Stimulated activated naive CD8-positive, alpha-beta T cell treated with anti-CD3 and anti-CD28 coated beads, Interleukin-15, amount 100 ng/mL, for 72 hours (primary cell): ENCODE measurements around the gene BLACAT1.
"Not testable (repeated sequence)": the region's sequence is repeated elsewhere in the genome, so short reads cannot be mapped to it uniquely, and the experiment has no call there.

ENCODE experiments used
- ATAC-seq: fragments of 150-1000 bp; cut with Tn5 transposase; 2 replicates; pipeline ENCODE4 v1.10.0; 2021; ENCODE audit warnings: mild to moderate bottlenecking, moderate library complexity
- DNase-seq, 2 donors: peaks; one replicate each; pipeline ENCODE4 v3.0.0; 2021 to 2022
- H3K27ac Mint-ChIP-seq, 2 donors: one replicate each; pipeline ENCODE4 v1.8.0; 2022; ENCODE audit warnings: mild to moderate bottlenecking in 2 of 2, mixed read lengths in 2 of 2, moderate library complexity in 2 of 2
- H3K27me3 Mint-ChIP-seq: one replicate; pipeline ENCODE4 v1.8.0; 2022; ENCODE audit warnings: mixed read lengths
- H3K4me1 Mint-ChIP-seq: one replicate; pipeline ENCODE4 v1.8.0; 2022; ENCODE audit warnings: mild to moderate bottlenecking, mixed read lengths
- H3K4me3 Mint-ChIP-seq, 2 donors: one replicate each; pipeline ENCODE4 v1.8.0; 2022; ENCODE audit warnings: mild to moderate bottlenecking in 2 of 2, mixed read lengths in 2 of 2, moderate library complexity in 1 of 2
- H3K9me3 Mint-ChIP-seq, 2 donors: one replicate each; pipeline ENCODE4 v1.8.0; 2022; ENCODE audit warnings: mixed read lengths in 2 of 2

BLACAT1 gene

DNA sequence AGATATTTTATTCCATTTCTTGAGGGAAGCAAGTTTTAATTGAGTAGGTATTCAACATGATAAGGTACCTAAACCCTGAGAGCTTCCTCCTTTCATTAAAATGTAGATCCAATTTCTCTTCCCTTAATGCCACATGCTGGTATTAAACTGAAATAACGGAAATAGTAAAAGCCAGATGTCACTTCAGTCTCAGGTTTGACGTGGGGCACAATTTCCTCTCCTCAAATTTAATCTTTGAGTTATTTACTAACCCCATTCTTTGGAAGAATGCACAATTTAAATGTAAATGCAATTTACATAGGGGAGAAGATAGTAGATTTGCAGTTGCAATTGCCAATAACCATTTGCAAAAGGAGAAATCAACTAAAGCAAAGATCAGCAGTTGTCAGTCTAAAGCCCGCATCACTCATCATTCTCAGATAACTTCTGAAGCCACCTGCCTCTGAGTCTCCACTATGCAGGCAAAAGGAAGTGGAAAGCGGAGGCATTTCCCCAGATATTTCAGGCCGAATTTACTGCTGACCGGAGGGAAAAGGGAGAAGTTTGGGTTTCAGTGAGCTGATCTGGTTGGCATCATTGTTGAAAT is 31.9 kb downstream of the BLACAT1 start:
- Mint-ChIP-seq H3K27ac (no peak overlapping the region), H3K27me3 (peaks cover 44% of the 10 kb centered on the region), H3K9me3 (no peaks in the 10 kb centered on the region), H3K4me1 (no peaks in the 10 kb centered on the region), H3K4me3 (no peak overlapping the region)
- DNase-seq, result no peak
- no peak for ATAC-seq

DNA sequence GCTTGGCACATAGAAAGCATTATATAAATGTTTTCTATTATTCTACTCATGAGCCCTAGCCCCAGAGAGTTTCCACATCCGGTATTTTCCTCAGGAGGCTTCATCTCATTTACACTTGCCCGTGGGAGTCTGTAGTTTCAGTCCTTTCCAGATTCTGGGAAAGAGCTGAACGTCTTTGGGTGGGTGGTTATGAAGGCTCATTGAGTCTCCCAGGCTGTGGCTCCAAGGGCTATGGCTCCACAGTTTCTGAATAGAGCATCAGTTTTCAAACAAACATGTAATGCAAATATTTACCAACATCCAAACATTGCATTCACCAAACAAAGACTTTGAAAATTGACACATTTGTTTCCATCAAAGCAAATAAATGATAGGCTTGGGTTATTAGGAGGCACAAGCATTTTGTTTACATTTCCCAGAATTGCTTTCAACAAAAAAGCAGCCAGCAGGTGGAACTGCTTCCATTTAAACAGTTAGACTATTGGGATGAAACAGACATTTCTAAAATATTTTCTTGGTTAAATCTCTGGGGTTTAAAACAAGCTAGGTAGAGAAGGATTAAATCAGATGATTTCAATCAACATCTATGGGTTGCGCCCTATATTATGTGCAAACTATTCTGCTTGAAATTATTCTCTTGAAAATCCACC is 32.7 kb downstream of the BLACAT1 start:
- no peaks in the 10 kb centered on the region for H3K4me1 Mint-ChIP-seq
- no peak overlapping the region for H3K27ac Mint-ChIP-seq
- H3K4me3 Mint-ChIP-seq, result no peak overlapping the region
- no peaks in the 10 kb centered on the region for H3K9me3 Mint-ChIP-seq
- no peak for DNase-seq
- ATAC-seq, result no peak
- H3K27me3 Mint-ChIP-seq, result peaks cover 44% of the 10 kb centered on the region

DNA sequence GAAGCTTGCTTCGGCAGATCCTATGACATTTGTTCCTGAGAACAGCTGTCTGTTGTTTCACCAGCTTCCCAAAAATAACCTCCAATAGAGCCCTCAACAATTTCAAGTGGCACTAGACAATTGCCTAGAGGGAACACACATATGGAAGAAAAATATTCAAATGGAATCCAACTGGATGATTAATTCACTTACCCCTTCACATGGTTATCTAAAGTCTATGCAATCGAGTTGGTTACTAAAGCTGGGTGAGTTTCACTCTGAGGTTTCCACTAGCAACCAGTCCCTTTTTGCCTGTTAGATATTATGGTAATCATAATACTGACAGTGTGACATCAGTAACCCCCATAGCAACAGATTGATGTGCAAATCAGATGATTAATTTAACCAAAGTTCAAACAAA is 34.0 kb downstream of the BLACAT1 start, which contains the start of gene LEMD1:
TSS of gene LEMD1 (minus strand) at position 259 of the 400 bp plus-strand sequence. CDS start 1,520 bp downstream, outside the sequence.
- H3K4me1 Mint-ChIP-seq, result no peaks in the 10 kb centered on the region
- H3K27me3 Mint-ChIP-seq, result peaks cover 39% of the 10 kb centered on the region
- H3K27ac Mint-ChIP-seq, result no peak within 1 kb of the TSS
- ATAC-seq, result no peak
- H3K9me3 Mint-ChIP-seq, result no peaks in the 10 kb centered on the region
- H3K4me3 Mint-ChIP-seq, result no peak within 1 kb of the TSS
- no peak for DNase-seq

DNA sequence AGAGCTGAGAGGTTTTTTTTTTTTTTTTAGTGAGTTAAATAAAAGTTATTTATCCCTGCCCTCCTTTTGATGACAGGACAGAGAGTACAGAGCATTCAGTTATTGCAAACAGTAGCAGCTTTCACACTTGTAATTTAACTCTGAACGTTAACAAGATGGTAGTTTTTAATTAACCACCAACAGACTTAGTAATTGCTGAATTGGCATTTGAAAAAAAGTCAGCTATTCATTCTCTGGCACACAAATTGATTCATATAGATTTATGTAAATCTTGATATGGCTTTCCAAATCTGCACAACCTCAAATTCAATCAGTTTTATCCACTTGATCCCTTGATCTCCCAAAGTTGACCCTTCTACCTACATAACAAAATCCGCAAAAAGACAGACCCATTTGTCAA is 34.9 kb downstream of the BLACAT1 start:
- H3K27me3 Mint-ChIP-seq, result peaks cover 32% of the 10 kb centered on the region
- DNase-seq (no peak), ATAC-seq (no peak)
- no peak overlapping the region for H3K27ac Mint-ChIP-seq
- no peaks in the 10 kb centered on the region for H3K4me1 Mint-ChIP-seq
- no peak overlapping the region for H3K4me3 Mint-ChIP-seq
- H3K9me3 Mint-ChIP-seq, result no peaks in the 10 kb centered on the region

DNA sequence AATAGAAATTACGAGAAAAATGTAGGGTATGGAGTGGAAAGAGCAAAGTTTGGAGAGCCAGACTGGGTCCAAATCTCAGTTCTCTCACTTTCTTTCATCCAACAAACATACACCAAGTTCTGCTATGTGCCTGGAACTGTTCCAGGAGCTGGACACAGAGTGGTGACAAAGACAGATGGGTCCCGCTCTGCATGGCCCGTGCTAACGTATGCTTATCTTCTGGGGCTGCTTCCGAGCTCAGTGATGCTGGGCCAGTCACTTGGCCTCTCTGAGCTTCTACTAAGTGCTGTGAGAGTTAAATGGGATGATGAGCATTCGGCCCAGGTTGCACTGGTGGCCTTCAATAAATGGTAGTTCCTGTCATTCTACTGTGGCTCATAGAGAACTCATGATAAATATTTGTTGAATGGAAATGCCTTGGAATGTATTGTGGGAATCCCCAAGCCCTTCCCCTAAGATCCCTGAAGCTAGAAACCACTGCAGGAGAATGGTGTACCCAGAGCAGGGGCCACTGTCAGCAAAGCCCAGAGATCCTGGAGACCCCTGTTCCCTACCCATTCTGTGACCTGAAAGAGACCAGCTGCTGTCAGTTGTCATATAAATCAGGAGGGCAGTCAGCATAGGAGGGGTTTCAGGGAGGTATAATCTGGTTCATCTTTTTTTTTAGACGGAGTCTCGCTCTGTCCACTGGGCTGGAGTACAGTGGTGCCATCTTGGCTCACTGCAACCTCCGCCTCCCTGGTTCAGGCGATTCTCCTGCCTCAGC is 37.8 kb downstream of the BLACAT1 start:
- no peaks in the 10 kb centered on the region for H3K9me3 Mint-ChIP-seq
- no peaks in the 10 kb centered on the region for H3K4me1 Mint-ChIP-seq
- H3K27ac Mint-ChIP-seq, result no peak overlapping the region
- no peak overlapping the region for H3K4me3 Mint-ChIP-seq
- no peak for ATAC-seq
- no peak for DNase-seq
- H3K27me3 Mint-ChIP-seq, result peaks cover 18% of the 10 kb centered on the region

DNA sequence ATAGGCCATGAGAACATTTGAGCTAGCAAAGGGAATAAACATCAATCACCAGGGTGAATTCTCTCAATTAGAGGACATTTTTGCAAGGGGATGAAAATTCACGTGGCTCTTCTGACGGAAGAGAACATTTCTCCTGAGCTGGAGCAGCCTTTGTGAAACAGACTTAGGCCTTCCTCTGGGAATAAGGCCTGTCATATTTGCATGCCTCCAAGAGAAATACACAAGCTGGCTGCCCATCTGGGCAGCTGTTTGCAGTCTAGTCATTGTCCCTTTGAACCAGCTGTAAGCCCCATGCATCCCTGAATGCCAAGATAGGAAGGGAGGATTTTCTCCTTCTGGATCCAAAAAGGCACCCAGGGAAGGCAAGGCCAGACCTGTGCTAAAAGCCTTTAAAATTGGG is 39.5 kb downstream of the BLACAT1 start:
- peaks cover 5% of the 10 kb centered on the region for H3K27me3 Mint-ChIP-seq

DNA sequence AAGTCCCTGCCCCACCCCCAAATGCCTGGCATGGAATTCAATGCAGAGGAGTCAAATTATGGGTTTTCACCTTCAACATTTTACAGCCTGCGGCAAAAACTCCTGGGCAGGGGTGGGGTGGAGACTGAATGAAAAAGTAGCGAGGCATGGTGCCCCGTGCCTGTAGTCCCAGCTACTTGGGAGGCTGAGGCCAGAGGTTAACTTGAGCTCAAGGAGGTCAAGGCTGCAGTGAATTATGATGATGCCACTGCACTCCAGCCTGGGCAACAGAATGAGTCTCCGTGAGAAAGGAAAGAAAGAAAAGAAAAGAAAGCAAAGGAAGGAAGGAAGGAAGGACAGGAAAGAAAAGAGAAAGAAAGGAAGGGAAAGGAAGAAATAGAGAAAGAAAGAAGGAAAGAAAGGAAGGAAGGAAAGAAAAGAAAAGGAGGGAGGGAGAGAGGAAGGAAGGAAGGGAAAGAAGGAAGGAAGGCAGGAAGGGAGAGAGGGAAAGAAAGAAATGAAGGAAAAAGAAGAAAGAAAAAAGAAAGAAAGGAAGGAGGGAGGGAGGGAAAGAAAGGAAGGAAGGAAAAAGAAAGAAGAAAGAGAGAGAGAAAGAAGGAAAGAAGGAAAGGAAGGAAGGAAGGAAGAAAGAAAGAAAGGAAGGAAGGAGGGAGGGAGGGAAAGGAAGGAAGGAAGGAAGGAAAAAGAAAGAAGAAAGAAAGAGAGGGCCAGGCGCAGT is 45.1 kb downstream of the BLACAT1 start:
- peaks cover 12% of the 10 kb centered on the region for H3K4me1 Mint-ChIP-seq
- H3K9me3 Mint-ChIP-seq, result no peaks in the 10 kb centered on the region
- no peak for DNase-seq
- peaks cover 8% of the 10 kb centered on the region for H3K27me3 Mint-ChIP-seq
- H3K4me3 Mint-ChIP-seq, result no peak overlapping the region
- no peak overlapping the region for H3K27ac Mint-ChIP-seq
- no peak for ATAC-seq

More for the DNA sequence above, 39.5 kb downstream of the BLACAT1 start:
- Mint-ChIP-seq H3K9me3 (no peaks in the 10 kb centered on the region), H3K4me3 (no peak overlapping the region), H3K4me1 (no peaks in the 10 kb centered on the region), H3K27ac (no peak overlapping the region)
- DNase-seq (no peak), ATAC-seq (no peak)

DNA sequence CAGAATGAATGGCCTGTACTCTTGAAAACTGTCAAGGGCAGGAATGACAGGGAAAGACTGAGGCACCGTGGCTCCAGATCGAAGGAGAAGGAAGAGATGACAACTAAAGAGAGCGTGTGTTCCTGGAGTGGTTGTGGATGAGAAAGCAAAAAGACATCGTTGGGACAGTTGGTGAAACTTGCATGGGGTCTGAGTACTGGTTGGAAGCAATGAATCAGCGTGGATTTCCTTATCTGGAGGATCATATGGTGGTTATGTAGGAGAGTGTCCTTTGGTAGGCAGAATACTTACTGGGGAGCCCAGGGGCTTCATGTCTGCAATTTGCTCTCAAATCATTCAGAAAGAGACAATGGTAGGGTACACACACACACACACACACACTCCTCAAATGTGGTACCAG is 47.9 kb downstream of the BLACAT1 start:
- ATAC-seq, result no peak
- no peak overlapping the region for H3K27ac Mint-ChIP-seq
- no peak overlapping the region for H3K4me3 Mint-ChIP-seq
- H3K9me3 Mint-ChIP-seq, result no peaks in the 10 kb centered on the region
- peaks cover 12% of the 10 kb centered on the region for H3K4me1 Mint-ChIP-seq
- H3K27me3 Mint-ChIP-seq, result peaks cover 8% of the 10 kb centered on the region
- DNase-seq, result no peak

DNA sequence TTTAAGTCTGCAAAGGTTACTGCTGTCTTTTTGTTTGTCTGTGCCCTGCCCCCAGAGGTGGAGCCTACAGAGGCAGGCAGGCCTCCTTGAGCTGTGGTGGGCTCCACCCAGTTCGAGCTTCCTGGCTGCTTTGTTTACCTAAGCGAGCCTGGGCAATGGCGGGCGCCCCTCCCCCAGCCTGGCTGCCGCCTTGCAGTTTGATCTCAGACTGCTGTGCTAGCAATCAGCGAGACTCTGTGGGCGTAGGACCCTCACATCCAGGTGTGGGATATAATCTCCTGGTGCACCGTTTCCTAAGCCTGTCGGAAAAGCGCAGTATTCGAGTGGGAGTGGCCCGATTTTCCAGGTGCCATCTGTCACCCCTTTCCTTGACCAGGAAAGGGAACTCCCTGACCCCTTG is 49.6 kb downstream of the BLACAT1 start:
- peaks cover 12% of the 10 kb centered on the region for H3K4me1 Mint-ChIP-seq
- ATAC-seq, H3K27me3 Mint-ChIP-seq, H3K9me3 Mint-ChIP-seq, H3K27ac Mint-ChIP-seq, DNase-seq, H3K4me3 Mint-ChIP-seq: not testable (repeated sequence)
